Upper lobe of left lung (tissue), 6 donors: ENCODE data around the gene UNC45A. TPM values are rescaled to one million over a fixed set of nuclear protein-coding genes. Genes with fewer than 3 reads are reported as not detected.

Source experiments
- ATAC-seq, 2 donors: fragments of 200-7000 bp; cut with Tn5 transposase; one replicate each; pipeline ENCODE4 v1.9.1; 2022; ENCODE audit warnings: mild to moderate bottlenecking in 2 of 2, moderate library complexity in 2 of 2; ENCODE audit not compliant: low FRiP score in 2 of 2
- DNase-seq, 2 donors: peaks; one replicate each; pipeline ENCODE4 v3.0.0-alpha.2; 2019 to 2020
- H3K27ac ChIP-seq, 4 donors: fragments of 200-600 bp; sonication (generic); one replicate each; pipeline ENCODE4 v1.5.1; 2016 to 2019
- H3K27me3 ChIP-seq, 4 donors: fragments of 200-600 bp; sonication (generic); one replicate each; pipeline ENCODE4 v1.5.1; 2017 to 2019
- H3K36me3 ChIP-seq, 4 donors: fragments of 200-600 bp; sonication (generic); one replicate each; pipeline ENCODE4 v1.5.1; 2016 to 2019
- H3K4me1 ChIP-seq, 4 donors: fragments of 200-600 bp; sonication (generic); one replicate each; pipeline ENCODE4 v1.5.1; 2018 to 2019
- H3K4me3 ChIP-seq, 4 donors: fragments of 200-600 bp; sonication (generic); one replicate each; pipeline ENCODE4 v1.5.1; 2017 to 2019; ENCODE audit warnings: mild to moderate bottlenecking in 2 of 4, moderate library complexity in 1 of 4
- H3K9me3 ChIP-seq, 4 donors: fragments of 200-600 bp; sonication (generic); one replicate each; pipeline ENCODE4 v1.5.1; 2018 to 2019
- CTCF ChIP-seq, 6 experiments: fragments of 450-650 bp in 4 of 6; fragments of 200-600 bp in 2 of 6; sonication (generic) in 2 of 6; IDR thresholded peaks; one replicate each; pipeline ENCODE4 v1.5.1; 2016 to 2019; ENCODE audit warnings: antibody characterized with exemption in 6 of 6
- EP300 ChIP-seq, 4 donors: sonication (generic); formaldehyde crosslinking; IDR thresholded peaks; one replicate each; pipeline ENCODE4 v1.5.1; 2017; ENCODE audit warnings: antibody characterized with exemption in 4 of 4, control low read depth in 2 of 4
- POLR2A ChIP-seq, 4 donors: fragments of 450-650 bp; IDR thresholded peaks; one replicate each; pipeline ENCODE4 v1.5.1; 2016 to 2017; ENCODE audit warnings: antibody characterized with exemption in 4 of 4, mild to moderate bottlenecking in 2 of 4
- POLR2AphosphoS5 ChIP-seq, 2 donors: sonication (generic); formaldehyde crosslinking; IDR thresholded peaks; one replicate each; pipeline ENCODE4 v1.5.1; 2017; ENCODE audit warnings: antibody characterized with exemption in 2 of 2
- WGBS, 2 donors: methylation state at CpG; one replicate each; pipeline ENCODE4 v1.1.5; 2017 to 2018; 5-methylcytosine and 5-hydroxymethylcytosine counted together
- total RNA-seq, 6 donors: library from RNA; depleted of rRNA in 4 of 6; stranded (reverse); fragments of >200 nt in 4 of 6; gene quantifications; one replicate each; pipeline versions ENCODE4 v1.1.0 to v1.2.1, GENCODE V29; 2016 to 2021
- donor health status: DM: no; HTN: no; CAD: no; lungs with moderate emphysema.
- donor health status: DM: no; HTN: yes; CAD: no; lungs with severe emphysema.

Gene UNC45A
- total RNA-seq, 6 donors from 2014 or later = 40.7 to 108 (median 61.9) TPM

- H3K27ac ChIP-seq = peak overlapping the region; percentile 88 to 97 (median 96)
- 55 to 71% methylated on average over 15 of the region's 15 CpGs for WGBS, 2 donors
- DNase-seq = peak in 1 of 2 donors; percentile 60
Observed at GRCh38 chr15:90930861-90931574, 4.1 kb upstream of the UNC45A start.

GRCh38 chr15:90931575-90931827 is 3.6 kb upstream of the UNC45A start:
- Histone ChIP-seq H3K9me3 (no peaks in the 10 kb centered on the region), H3K4me1 (peaks cover 48 to 68% (median 51%) of the 10 kb centered on the region in 4 donors), H3K27me3 (no peaks in the 10 kb centered on the region), H3K27ac (peak overlapping the region; percentile 88 to 97 (median 96)), H3K36me3 (no peaks in the 10 kb centered on the region), H3K4me3 (peak overlapping the region in 3 of 4 donors; percentile 68 to 87 (median 73))
- 12 to 13% methylated on average over 6 of the region's 6 CpGs for WGBS, 2 donors
- ATAC-seq (no peak), DNase-seq (no peak)
- TF ChIP-seq POLR2A (IDR thresholded peaks at IDR 0.05) (no peak), EP300 (IDR thresholded peaks at IDR 0.05) (no peak), POLR2AphosphoS5 (IDR thresholded peaks at IDR 0.05) (no peak), CTCF (IDR thresholded peaks at IDR 0.05) (no peak)

More at GRCh38 chr15:90930861-90931574, 4.1 kb upstream of the UNC45A start:
- no peaks in the 10 kb centered on the region for H3K36me3 ChIP-seq
- no peaks in the 10 kb centered on the region for H3K9me3 ChIP-seq
- H3K4me3 ChIP-seq = peak overlapping the region in 3 of 4 donors; percentile 61 to 73 (median 66)
- no peaks in the 10 kb centered on the region for H3K27me3 ChIP-seq
- no peak for ATAC-seq
- peaks cover 43 to 63% (median 46%) of the 10 kb centered on the region in 4 donors for H3K4me1 ChIP-seq
- TF ChIP-seq POLR2AphosphoS5 (IDR thresholded peaks at IDR 0.05) (peak in 1 of 2 donors; percentile 63), EP300 (IDR thresholded peaks at IDR 0.05) (no peak), CTCF (IDR thresholded peaks at IDR 0.05) (no peak)

GRCh38 chr15:90931828-90932659 is 3.0 kb upstream of the UNC45A start, which contains the start of gene HDDC3:
Gene HDDC3 (minus strand): TSS chr15:90932549. CDS start chr15:90932540, 9 bp downstream.
- H3K4me1 ChIP-seq = peaks cover 50 to 72% (median 53%) of the 10 kb centered on the region in 4 donors
- H3K27me3 ChIP-seq = no peaks in the 10 kb centered on the region
- ATAC-seq = peak; percentile 81
- peak within 1 kb of the TSS; percentile 68 to 97 (median 80) for H3K4me3 ChIP-seq
- H3K36me3 ChIP-seq = no peaks in the 10 kb centered on the region
- WGBS, 2 donors = 1% methylated on average over 20 to 48 of the region's 52 CpGs
- TF ChIP-seq POLR2A (IDR thresholded peaks at IDR 0.05) (peak in 2 of 4 donors; percentile 47 to 82), POLR2AphosphoS5 (IDR thresholded peaks at IDR 0.05) (peak; percentile 71 to 84), EP300 (IDR thresholded peaks at IDR 0.05) (no peak), CTCF (IDR thresholded peaks at IDR 0.05) (peak; percentile 89 to 99 (median 96))
- no peaks in the 10 kb centered on the region for H3K9me3 ChIP-seq
- peak within 1 kb of the TSS; percentile 88 to 97 (median 96) for H3K27ac ChIP-seq
- peak; percentile 91 to 99 for DNase-seq

- peak overlapping the region; percentile 88 to 97 (median 96) for H3K27ac ChIP-seq
- peaks cover 50 to 72% (median 53%) of the 10 kb centered on the region in 4 donors for H3K4me1 ChIP-seq
- DNase-seq (no peak), ATAC-seq (no peak)
- no peaks in the 10 kb centered on the region for H3K9me3 ChIP-seq
- TF ChIP-seq CTCF (IDR thresholded peaks at IDR 0.05) = no peak
- TF ChIP-seq EP300 (IDR thresholded peaks at IDR 0.05) = no peak
- TF ChIP-seq POLR2A (IDR thresholded peaks at IDR 0.05) = no peak
- no peak for TF ChIP-seq POLR2AphosphoS5 (IDR thresholded peaks at IDR 0.05)
- H3K36me3 ChIP-seq = peaks cover 0 to 3% (median under 1%) of the 10 kb centered on the region in 4 donors
- no peaks in the 10 kb centered on the region for H3K27me3 ChIP-seq
- peak overlapping the region in 3 of 4 donors; percentile 68 to 87 (median 73) for H3K4me3 ChIP-seq
- 14 to 20% methylated on average over 5 of the region's 5 CpGs for WGBS, 2 donors
Observed at GRCh38 chr15:90932660-90932991, 2.5 kb upstream of the UNC45A start.
